Endothelial cell (in vitro differentiated cells): Measurements from ENCODE around the gene FBXW11. TPM values are rescaled to one million over a fixed set of nuclear protein-coding genes. Genes with fewer than 3 reads are reported as not detected.
A peak's percentile ranks its signal among the peaks of the same experiment; 100 is the strongest.

Experiments used
- DNase-seq: peaks from one replicate; pipeline ENCODE4 v3.0.0; 2021; ENCODE audit warnings: low spot score
- H3K27ac Mint-ChIP-seq: one replicate; pipeline ENCODE4 v1.8.0; 2021; ENCODE audit warnings: mixed read lengths, inconsistent platforms; ENCODE audit not compliant: unreplicated experiment
- H3K27me3 Mint-ChIP-seq: one replicate; pipeline ENCODE4 v1.8.0; 2021; ENCODE audit warnings: mild to moderate bottlenecking, moderate library complexity, mixed read lengths, inconsistent platforms; ENCODE audit not compliant: unreplicated experiment
- H3K36me3 Mint-ChIP-seq: one replicate; pipeline ENCODE4 v1.8.0; 2021; ENCODE audit warnings: mild to moderate bottlenecking, low read depth, mixed read lengths, inconsistent platforms; ENCODE audit not compliant: unreplicated experiment
- H3K4me1 Mint-ChIP-seq: one replicate; pipeline ENCODE4 v1.8.0; 2021; ENCODE audit warnings: mild to moderate bottlenecking, mixed read lengths, inconsistent platforms; ENCODE audit not compliant: unreplicated experiment
- H3K4me3 Mint-ChIP-seq: one replicate; pipeline ENCODE4 v1.8.0; 2021; ENCODE audit warnings: mild to moderate bottlenecking, mixed read lengths, inconsistent platforms; ENCODE audit not compliant: unreplicated experiment
- H3K9me3 Mint-ChIP-seq: one replicate; pipeline ENCODE4 v1.8.0; 2021; ENCODE audit warnings: mixed read lengths, inconsistent platforms; ENCODE audit not compliant: unreplicated experiment
- CTCF ChIP-seq: fragments of 200-600 bp; sonication (generic); IDR thresholded peaks from one replicate; pipeline ENCODE4 v1.5.0; 2021; ENCODE audit warnings: antibody characterized with exemption; ENCODE audit not compliant: unreplicated experiment
- total RNA-seq: library from RNA; stranded (reverse); fragmentation: NEBNext Ultra II Directional; extraction: Animal tissue kit (Norgen Biotek cat#: 25700); gene quantifications from one replicate; pipeline ENCODE4 v1.2.1, GENCODE V29; 2021; ENCODE audit not compliant: unreplicated experiment

FBXW11 gene
- total RNA-seq, 1 donor from 2014 or later, result 62.0 TPM

- Mint-ChIP-seq H3K27me3 (peaks cover 15% of the 10 kb centered on the region), H3K27ac (no peak overlapping the region), H3K36me3 (peaks cover 4% of the 10 kb centered on the region), H3K4me3 (no peak overlapping the region), H3K4me1 (peaks cover 23% of the 10 kb centered on the region), H3K9me3 (no peaks in the 10 kb centered on the region)
- TF ChIP-seq CTCF, result no peak
- DNase-seq, result no peak
Measured at GRCh38 chr5:172009536-172010270, 3.3 kb upstream of the FBXW11 start.

- no peak for TF ChIP-seq CTCF
- no peak overlapping the region for H3K4me3 Mint-ChIP-seq
- H3K27ac Mint-ChIP-seq, result no peak overlapping the region
- H3K27me3 Mint-ChIP-seq, result peaks cover 15% of the 10 kb centered on the region
- H3K4me1 Mint-ChIP-seq, result peaks cover 24% of the 10 kb centered on the region
- no peak for DNase-seq
- H3K36me3 Mint-ChIP-seq, result peaks cover 4% of the 10 kb centered on the region
- H3K9me3 Mint-ChIP-seq, result no peaks in the 10 kb centered on the region
Measured at GRCh38 chr5:172008689-172009141, 2.3 kb upstream of the FBXW11 start.

GRCh38 chr5:172008111-172008455 lies 1.6 kb upstream of the FBXW11 start:
- DNase-seq, result no peak
- Mint-ChIP-seq H3K27ac (no peak overlapping the region), H3K27me3 (peaks cover 13% of the 10 kb centered on the region), H3K4me1 (peaks cover 31% of the 10 kb centered on the region), H3K9me3 (no peaks in the 10 kb centered on the region), H3K4me3 (peak overlapping the region; percentile 99), H3K36me3 (peaks cover 7% of the 10 kb centered on the region)
- no peak for TF ChIP-seq CTCF

- Mint-ChIP-seq H3K4me3 (peak overlapping the region; percentile 99), H3K27me3 (peaks cover 13% of the 10 kb centered on the region), H3K27ac (peak overlapping the region; percentile 94), H3K9me3 (no peaks in the 10 kb centered on the region), H3K4me1 (peaks cover 34% of the 10 kb centered on the region), H3K36me3 (peaks cover 7% of the 10 kb centered on the region)
- TF ChIP-seq CTCF, result no peak
- DNase-seq, result no peak
Measured at GRCh38 chr5:172007175-172008110, 1.0 kb upstream of the FBXW11 start.
